GM23248 (cell line): ENCODE measurements around the gene NOBOX. TPM values are rescaled to one million over a fixed set of nuclear protein-coding genes. Genes with fewer than 3 reads are reported as not detected.

Source experiments
- polyA plus RNA-seq: library from polyadenylated mRNA; unstranded; fragments of >200 nt; fragmentation: Nextera tagmentation; extraction: Ambion mirVana; gene quantifications from 2 replicates; pipeline ENCODE4 v1.2.1, GENCODE V29; 2016
- small RNA-seq: library from RNA; depleted of rRNA; stranded (forward); fragments of <200 nt; gene quantifications from one replicate; pipeline ENCODE3, GENCODE V24; 2014; ENCODE audit warnings: low read depth, low replicate concordance
- total RNA-seq: library from RNA; depleted of rRNA; stranded (reverse); fragments of >200 nt; shearing (Covaris generic); gene quantifications from 2 replicates; pipeline ENCODE4 v1.2.3, GENCODE V29; 2014; rRNA removed

Gene NOBOX
- total and polyA plus RNA-seq, 2 experiments from 2014 or later, result not detected

Small RNA genes within 50 kb of the gene (small RNA-seq; reads per million reads assigned to genes)
- gene RNU6ATAC40P, result not detected

Other genes starting within 250 kb of the NOBOX start
- 1.3 TPM in 1 of 2 replicates, not detected in the other for gene CTAGE4, start 220.2 kb downstream of the NOBOX start, total RNA-seq
- gene CTAGE4, start 220.2 kb downstream of the NOBOX start, polyA plus RNA-seq, result 0.35 and 1.0 TPM in 2 replicates
- 3.4 and 4.3 TPM in 2 replicates for gene ARHGEF35, start 207.9 kb downstream of the NOBOX start, total RNA-seq
- gene ARHGEF35, start 207.9 kb downstream of the NOBOX start, polyA plus RNA-seq, result 4.5 and 5.8 TPM in 2 replicates
- 0.25 and 0.32 TPM in 2 replicates for gene OR2A42, start 164.1 kb downstream of the NOBOX start, total RNA-seq
- gene OR2A42, start 164.1 kb downstream of the NOBOX start, polyA plus RNA-seq, result 0.06 TPM in 1 of 2 replicates, not detected in the other
- 1.1 TPM in 1 of 2 replicates, not detected in the other for gene OR2A7, start 138.9 kb downstream of the NOBOX start, total RNA-seq
- gene OR2A7, start 138.9 kb downstream of the NOBOX start, polyA plus RNA-seq, result 0.22 and 0.26 TPM in 2 replicates
- 0.13 TPM in 1 of 2 replicates, not detected in the other for gene CTAGE8, start 134.4 kb downstream of the NOBOX start, total RNA-seq
- gene CTAGE8, start 134.4 kb downstream of the NOBOX start, polyA plus RNA-seq, result not detected in 2 replicates
- gene OR2A1, start 91.3 kb downstream of the NOBOX start, total RNA-seq, result 0.13 and 0.32 TPM in 2 replicates
- 0.10 and 0.15 TPM in 2 replicates for gene OR2A1, start 91.3 kb downstream of the NOBOX start, polyA plus RNA-seq
- gene ARHGEF5, start 48.3 kb downstream of the NOBOX start, total RNA-seq, result 2.4 TPM in 2 replicates
- gene ARHGEF5, start 48.3 kb downstream of the NOBOX start, polyA plus RNA-seq, result 2.6 and 2.9 TPM in 2 replicates